Kidney epithelial cell (primary cell): ENCODE measurements around the gene TPMT. TPM values are rescaled to one million over a fixed set of nuclear protein-coding genes. Genes with fewer than 3 reads are reported as not detected.

Source experiments
- DNase-seq: peaks from one replicate; pipeline ENCODE4 v3.0.0-alpha.2; 2010; ENCODE audit warnings: low read depth
- H3K27me3 ChIP-seq: 2 replicates; pipeline ENCODE4 v1.6.0; 2011; ENCODE audit warnings: low read length; ENCODE audit not compliant: control insufficient read depth, insufficient read depth
- H3K36me3 ChIP-seq: 2 replicates; pipeline ENCODE4 v1.5.1; 2011; ENCODE audit warnings: low read length; ENCODE audit not compliant: control insufficient read depth, insufficient read depth
- H3K4me3 ChIP-seq: 2 replicates; pipeline ENCODE4 v1.5.1; 2011; ENCODE audit warnings: low read depth, mild to moderate bottlenecking, control low read depth, low read length
- CTCF ChIP-seq: IDR thresholded peaks from 2 replicates; pipeline ENCODE4 v1.5.1; 2011; ENCODE audit warnings: mild to moderate bottlenecking, moderate library complexity, low read length, control low read depth, inconsistent platforms; ENCODE audit not compliant: insufficient read depth, poor library complexity, severe bottlenecking
- total RNA-seq: library from RNA; depleted of rRNA; stranded (reverse); fragments of >200 nt; gene quantifications from 2 replicates; pipeline ENCODE4 v1.2.3, GENCODE V29; 2015

Gene TPMT
- total RNA-seq, 1 donor from 2014 or later = 14.9 TPM

GRCh38 chr6:18147160-18147559, 7.7 kb downstream of the TPMT start:
- no peak overlapping the region for H3K4me3 ChIP-seq
- TF ChIP-seq CTCF = no peak
- no peaks in the 10 kb centered on the region for H3K27me3 ChIP-seq
- H3K36me3 ChIP-seq = peaks cover 1% of the 10 kb centered on the region
- DNase-seq = no peak

- no peak for DNase-seq
- no peak for TF ChIP-seq CTCF
- no peaks in the 10 kb centered on the region for H3K27me3 ChIP-seq
- H3K4me3 ChIP-seq = no peak overlapping the region
- peaks cover 1% of the 10 kb centered on the region for H3K36me3 ChIP-seq
These were observed 12.4 kb downstream of the TPMT start for GRCh38 chr6:18142591-18142861.

GRCh38 chr6:18141805-18142590, 12.9 kb downstream of the TPMT start:
- peaks cover 1% of the 10 kb centered on the region for H3K36me3 ChIP-seq
- no peak for DNase-seq
- no peaks in the 10 kb centered on the region for H3K27me3 ChIP-seq
- no peak for TF ChIP-seq CTCF
- no peak overlapping the region for H3K4me3 ChIP-seq

GRCh38 chr6:18139935-18140621, 14.8 kb downstream of the TPMT start:
- TF ChIP-seq CTCF = no peak
- Histone ChIP-seq H3K36me3 (peaks cover 1% of the 10 kb centered on the region), H3K27me3 (no peaks in the 10 kb centered on the region), H3K4me3 (no peak overlapping the region)
- DNase-seq = no peak

- H3K36me3 ChIP-seq = peaks cover 1% of the 10 kb centered on the region
- DNase-seq = no peak
- H3K27me3 ChIP-seq = no peaks in the 10 kb centered on the region
- H3K4me3 ChIP-seq = no peak overlapping the region
- TF ChIP-seq CTCF = no peak
These were observed 16.0 kb downstream of the TPMT start for GRCh38 chr6:18138906-18139305.
